Measurements from ENCODE around the gene HHAT. TPM values are rescaled to one million over a fixed set of nuclear protein-coding genes. Genes with fewer than 3 reads are reported as not detected.

HHAT gene
- total RNA-seq, 4 donors from 2014 or later = 2.4 to 6.0 (median 4.4) TPM

- no peak for TF ChIP-seq CTCF (IDR thresholded peaks at IDR 0.05; ENCODE audit: low read depth)
Observed at GRCh38 chr1:210724768-210725167, 396.1 kb downstream of the HHAT start.

Small RNAs within 50 kb of the gene (small RNA-seq; reads per million reads assigned to genes)
- gene RNU5A-8P = not detected

Other genes with a start within 250 kb of the HHAT start
- 1 to 10 TPM in 3 of 4 donors, under 1 TPM in 1; 0.85 to 5.1 (median 2.5) TPM for gene SERTAD4, start 96.1 kb upstream of the HHAT start, total RNA-seq

All from subcutaneous adipose tissue (tissue), 4 donors.